Heart right ventricle (tissue), 16 donors: Measurements from ENCODE around the gene DNAH17. TPM values are rescaled to one million over a fixed set of nuclear protein-coding genes. Genes with fewer than 3 reads are reported as not detected.
A peak's percentile ranks its signal among the peaks of the same experiment; 100 is the strongest.

ENCODE experiments used
- ATAC-seq, 8 donors: fragments of 200-7000 bp; cut with Tn5 transposase; one replicate each; pipeline ENCODE4 v1.9.1; 2020; ENCODE audit warnings: mild to moderate bottlenecking in 8 of 8, moderate library complexity in 8 of 8, moderate number of reproducible peaks in 1 of 8
- DNase-seq, 2 donors: peaks; one replicate each; pipeline ENCODE4 v3.0.0-alpha.2; 2020
- H3K27ac ChIP-seq, 10 donors: fragments of 200-600 bp; sonication (generic) in 2 of 10; one replicate each; pipeline versions ENCODE4 v1.5.0 to v1.8.0; 2020 to 2022; ENCODE audit warnings: mild to moderate bottlenecking in 3 of 10
- H3K27me3 ChIP-seq, 7 donors: fragments of 200-600 bp; one replicate each; pipeline ENCODE4 v1.8.0; 2021 to 2022; ENCODE audit warnings: mild to moderate bottlenecking in 2 of 7
- H3K36me3 ChIP-seq, 9 donors: fragments of 200-600 bp; sonication (generic) in 1 of 9; one replicate each; pipeline versions ENCODE4 v1.5.0 to v1.8.0; 2020 to 2022; ENCODE audit warnings: mild to moderate bottlenecking in 2 of 9
- H3K4me1 ChIP-seq, 9 donors: fragments of 200-600 bp; sonication (generic) in 1 of 9; one replicate each; pipeline versions ENCODE4 v1.5.0 to v1.8.0; 2020 to 2022; ENCODE audit warnings: mild to moderate bottlenecking in 4 of 9
- H3K4me3 ChIP-seq, 10 donors: fragments of 200-600 bp; sonication (generic) in 2 of 10; one replicate each; pipeline versions ENCODE4 v1.5.0 to v1.8.0; 2020 to 2022; ENCODE audit warnings: mild to moderate bottlenecking in 7 of 10, moderate library complexity in 2 of 10
- H3K9me3 ChIP-seq, 11 donors: fragments of 200-600 bp in 10 of 11; sonication (generic) in 2 of 11; one replicate each; pipeline versions ENCODE4 v1.5.0 to v1.8.0; 2013 to 2022; ENCODE audit warnings: mild to moderate bottlenecking in 2 of 11, control low read depth in 1 of 11, moderate library complexity in 1 of 11
- WGBS, 2 donors: extraction: QIAGEN DNeasy Blood & Tissue Kit; methylation state at CpG; one replicate each; pipeline ENCODE4 v1.1.7; 2013; ENCODE audit warnings: inconsistent platforms in 1 of 2; 5-methylcytosine and 5-hydroxymethylcytosine counted together
- intact Hi-C, 10 donors: fragments of 100-400 bp; cut with DNase I; formaldehyde crosslinking; loops; one replicate each; pipeline versions ENCODE4 v1.11.1 to v1.14.2; 2022
- polyA plus RNA-seq, 2 donors: library from polyadenylated mRNA; stranded (reverse); fragments of 200-250 nt; gene quantifications; one replicate each; pipeline ENCODE4 v1.2.3, GENCODE V29; 2013
- total RNA-seq, 10 donors: library from RNA; stranded (reverse); fragmentation: NEBNext Ultra II Directional in 3 of 10; extraction: Animal tissue kit (Norgen Biotek cat#: 25700) in 3 of 10; gene quantifications; one replicate each; pipeline versions ENCODE4 v1.2.1 to v1.2.4, GENCODE V29; 2021 to 2023
- TF ChIP-seq, protein P1 (sequence below), 9 donors: fragments of 200-600 bp; sonication (generic) in 2 of 9; IDR thresholded peaks; one replicate each; pipeline versions ENCODE4 v1.5.0 to v1.8.0; 2021 to 2022; ENCODE audit warnings: antibody characterized with exemption in 9 of 9, mild to moderate bottlenecking in 5 of 9, moderate library complexity in 1 of 9
- donor health status: Arrhythmogenic right ventricular cardiomyopathy.
- donor health status: ischemic (EF 13 %, LVEDD 7.1; RV severe dilation, severe dysfunction).
- donor health status: healthy with polysubstance abuse.
- donor health status: DM: no; HTN: yes; CAD: no.
- donor health status: DM: no; HTN: no; CAD: no.
- donor health status: ischemic (EF 25% LVEDD 6.9; RV normal size, moderate dysfunction).
- donor health status: ischemic (EF 25% LVEDD 5.7; RV mildly dilated, moderate dysfunction).
- donor health status: healthy.
- donor health status: DM: yes; HTN: yes; CAD: no.
- donor health status: Ischemic cardiomyopathy.
- donor health status: ischemic (EF 35%, LVEDD 5.7; RV mildly dilated, moderate dysfunction).
- donor health status: nonischemic (EF 11% LVEDD 7.7; RV severe dilation, severe dysfunction).
- donor health status: DM: yes; HTN: yes; CAD: no.
- donor health status: PGD.
- donor health status: ischemic (EF 29% LVEDD 5.4; RV normal size, mild dysfunction).
- donor health status: nonischemic (EF 23%, LVEDD 6.1; RV moderate dilation, normal function).

The DNAH17 gene
- total and polyA plus RNA-seq, 12 donors: 0.05 to 0.30 (median 0.09) TPM; not detected in 4

- Histone ChIP-seq H3K4me3 (no peak overlapping the region), H3K36me3 (no peaks in the 10 kb centered on the region), H3K4me1 (peaks cover 0 to 11% (median 8%) of the 10 kb centered on the region in 9 donors), H3K27me3 (peaks cover 0 to 35% (median 21%) of the 10 kb centered on the region in 7 donors), H3K9me3 (no peaks in the 10 kb centered on the region), H3K27ac (no peak overlapping the region)
- no peak for ATAC-seq
- WGBS, 2 donors: 96% methylated on average over 24 of the region's 24 CpGs
- TF ChIP-seq, protein P1, sequence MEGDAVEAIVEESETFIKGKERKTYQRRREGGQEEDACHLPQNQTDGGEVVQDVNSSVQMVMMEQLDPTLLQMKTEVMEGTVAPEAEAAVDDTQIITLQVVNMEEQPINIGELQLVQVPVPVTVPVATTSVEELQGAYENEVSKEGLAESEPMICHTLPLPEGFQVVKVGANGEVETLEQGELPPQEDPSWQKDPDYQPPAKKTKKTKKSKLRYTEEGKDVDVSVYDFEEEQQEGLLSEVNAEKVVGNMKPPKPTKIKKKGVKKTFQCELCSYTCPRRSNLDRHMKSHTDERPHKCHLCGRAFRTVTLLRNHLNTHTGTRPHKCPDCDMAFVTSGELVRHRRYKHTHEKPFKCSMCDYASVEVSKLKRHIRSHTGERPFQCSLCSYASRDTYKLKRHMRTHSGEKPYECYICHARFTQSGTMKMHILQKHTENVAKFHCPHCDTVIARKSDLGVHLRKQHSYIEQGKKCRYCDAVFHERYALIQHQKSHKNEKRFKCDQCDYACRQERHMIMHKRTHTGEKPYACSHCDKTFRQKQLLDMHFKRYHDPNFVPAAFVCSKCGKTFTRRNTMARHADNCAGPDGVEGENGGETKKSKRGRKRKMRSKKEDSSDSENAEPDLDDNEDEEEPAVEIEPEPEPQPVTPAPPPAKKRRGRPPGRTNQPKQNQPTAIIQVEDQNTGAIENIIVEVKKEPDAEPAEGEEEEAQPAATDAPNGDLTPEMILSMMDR (IDR thresholded peaks at IDR 0.05): no peak
- DNase-seq: no peak
- intact Hi-C loops: no loop called here
Measured at GRCh38 chr17:78486228-78486802, 90.9 kb downstream of the DNAH17 start.

DNA sequence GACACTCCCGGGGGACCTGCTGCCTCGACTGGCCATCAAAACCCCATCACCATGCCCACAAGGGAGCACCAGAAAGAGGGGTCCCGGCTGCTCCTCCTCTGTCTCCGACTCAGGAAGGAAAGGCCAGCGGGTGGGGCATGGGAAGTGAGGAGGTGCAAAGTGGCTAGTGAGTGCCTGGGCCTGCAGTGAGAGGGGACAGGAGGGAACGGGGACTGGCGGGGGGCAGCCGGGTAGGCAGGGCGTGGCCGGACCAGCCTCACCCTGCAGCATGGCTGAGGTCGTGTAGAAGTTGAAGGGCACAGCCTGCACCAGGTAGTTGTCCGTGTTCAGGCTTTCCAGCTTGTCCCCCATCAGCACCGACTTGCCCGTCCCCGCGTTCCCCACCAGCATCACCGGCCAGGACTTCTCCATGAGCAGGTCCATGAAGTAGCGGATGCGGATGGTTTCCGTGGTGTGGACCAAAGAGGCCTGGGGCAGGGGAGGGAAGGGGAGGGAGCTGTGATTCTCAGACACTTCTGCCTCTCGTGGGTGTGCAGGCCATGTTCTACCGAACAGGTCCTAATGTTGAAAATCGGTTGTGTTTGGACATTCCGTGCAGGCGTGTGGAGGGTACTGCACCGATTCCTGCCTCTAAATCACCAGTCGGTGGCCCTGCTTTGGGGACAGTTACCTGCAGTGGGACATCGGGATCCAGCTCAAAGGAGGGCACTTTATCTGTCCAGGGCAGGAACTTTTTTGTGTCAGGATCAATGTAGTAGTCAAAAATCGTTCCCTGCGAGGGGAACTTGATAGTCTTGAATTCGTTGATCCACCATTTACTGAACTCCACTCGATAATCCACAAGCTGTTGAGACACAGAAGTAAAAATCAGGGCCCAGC, 91.7 kb downstream of the DNAH17 start:
- no peaks in the 10 kb centered on the region for H3K9me3 ChIP-seq
- H3K36me3 ChIP-seq: no peaks in the 10 kb centered on the region
- no peak overlapping the region for H3K4me3 ChIP-seq
- H3K27ac ChIP-seq: no peak overlapping the region
- WGBS, 2 donors: 69 to 73% methylated on average over 32 of the region's 32 CpGs
- ATAC-seq (peak in 1 of 8 donors; percentile 16), DNase-seq (no peak)
- H3K4me1 ChIP-seq: peaks cover 0 to 11% (median 8%) of the 10 kb centered on the region in 9 donors
- TF ChIP-seq, protein P1 (IDR thresholded peaks at IDR 0.05): no peak
- intact Hi-C loops: no loop called here
- H3K27me3 ChIP-seq: peaks cover 0 to 35% (median 21%) of the 10 kb centered on the region in 7 donors

DNA sequence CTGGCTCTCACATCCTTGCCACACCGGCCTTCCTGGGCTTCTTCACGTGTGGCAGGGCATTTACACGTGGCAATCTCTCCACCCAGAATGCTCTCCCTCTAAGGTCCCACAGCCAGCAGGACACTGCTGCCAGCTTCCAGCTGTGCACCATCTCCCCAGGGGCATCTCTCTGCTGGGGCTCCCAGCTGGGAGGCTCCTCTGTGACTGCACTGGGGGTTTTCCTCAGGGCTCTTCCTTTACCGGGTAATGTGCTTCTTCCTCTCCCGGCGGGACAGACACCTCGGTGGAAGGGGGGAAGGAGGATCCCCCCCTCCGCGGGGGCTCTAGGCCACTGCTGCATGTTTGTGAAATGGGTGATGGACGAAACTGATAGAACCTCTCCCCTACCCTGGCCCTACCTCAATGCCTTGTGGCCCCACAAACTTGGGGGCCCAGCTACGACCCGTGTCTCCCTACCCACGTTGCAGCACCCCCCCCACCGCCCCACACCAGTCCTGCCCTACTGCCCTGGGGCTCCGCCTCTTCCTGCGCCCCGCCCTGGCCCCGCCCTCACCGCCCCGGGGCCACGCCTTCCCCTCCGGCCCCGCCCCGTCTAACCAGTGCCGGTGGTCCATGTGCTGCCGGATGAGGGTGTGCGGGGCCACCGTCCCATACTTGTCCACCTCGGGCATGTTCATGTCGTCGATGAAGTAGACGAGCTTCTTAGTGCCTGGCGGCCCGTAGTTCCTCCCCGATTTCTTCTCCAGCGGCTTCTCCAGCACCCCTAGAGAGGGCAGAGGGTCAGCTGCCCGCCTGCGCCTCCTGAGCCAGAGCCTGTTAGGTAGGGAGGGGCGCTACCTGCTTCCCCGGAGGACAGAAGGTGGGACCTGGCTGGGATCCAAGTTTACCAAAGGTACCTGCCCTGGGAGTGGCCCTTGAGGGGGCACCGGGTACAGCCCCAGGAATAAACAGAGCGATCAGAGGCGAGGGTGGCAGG, 92.6 kb downstream of the DNAH17 start:
- H3K4me3 ChIP-seq: peak overlapping the region in 3 of 10 donors; percentile 2 to 33 (median 11)
- ATAC-seq (peak; percentile 40 to 78 (median 47)), DNase-seq (no peak)
- peaks cover 0 to 11% (median 8%) of the 10 kb centered on the region in 9 donors for H3K4me1 ChIP-seq
- H3K36me3 ChIP-seq: no peaks in the 10 kb centered on the region
- 8 to 15% methylated on average over 42 to 43 of the region's 43 CpGs for WGBS, 2 donors
- intact Hi-C loops: no loop called here
- H3K9me3 ChIP-seq: no peaks in the 10 kb centered on the region
- peaks cover 0 to 35% (median 21%) of the 10 kb centered on the region in 7 donors for H3K27me3 ChIP-seq
- TF ChIP-seq, protein P1 (IDR thresholded peaks at IDR 0.05): no peak
- no peak overlapping the region for H3K27ac ChIP-seq

- TF ChIP-seq, protein P1 (IDR thresholded peaks at IDR 0.05): no peak
- DNase-seq (no peak), ATAC-seq (no peak)
- intact Hi-C loops: no loop called here
- H3K27ac ChIP-seq: no peak overlapping the region
- H3K4me1 ChIP-seq: peaks cover 0 to 4% (median 3%) of the 10 kb centered on the region in 9 donors
- 94% methylated on average over 11 of the region's 11 CpGs for whole genome bisulfite sequencing, 2 donors
- no peak overlapping the region for H3K4me3 ChIP-seq
- peaks cover 0 to 37% (median 14%) of the 10 kb centered on the region in 7 donors for H3K27me3 ChIP-seq
- no peaks in the 10 kb centered on the region for H3K36me3 ChIP-seq
- H3K9me3 ChIP-seq: no peaks in the 10 kb centered on the region
Measured at GRCh38 chr17:78479369-78479768, 97.8 kb downstream of the DNAH17 start.
